SK-N-SH (cell line): Measurements from ENCODE around the gene FMNL2.

Experiments
- CTCF ChIP-seq: fragments of 200-600 bp; sonication (generic); IDR thresholded peaks from 2 replicates; pipeline ENCODE4 v1.6.1; 2017; ENCODE audit warnings: antibody characterized with exemption, mild to moderate bottlenecking, moderate library complexity
- EZH2phosphoT487 ChIP-seq: fragments of 200-600 bp; sonication (generic); IDR thresholded peaks from 2 replicates; pipeline ENCODE4 v1.6.1; 2017; ENCODE audit warnings: low read depth, mixed run types, mild to moderate bottlenecking, antibody characterized with exemption, moderate library complexity, borderline replicate concordance
- ZBTB33 ChIP-seq: IDR thresholded peaks from 2 replicates; pipeline ENCODE4 v1.4.0; 2012; ENCODE audit warnings: low read depth, borderline replicate concordance

GRCh38 chr2:152410165-152410597 is 75.2 kb downstream of the FMNL2 start:
- no peak for TF ChIP-seq ZBTB33
- TF ChIP-seq EZH2phosphoT487 = no peak
- no peak for TF ChIP-seq CTCF
